Adipose tissue (tissue), 3 donors: ENCODE results near the gene IL10RB. TPM values are rescaled to one million over a fixed set of nuclear protein-coding genes. Genes with fewer than 3 reads are reported as not detected.
A peak's percentile ranks its signal among the peaks of the same experiment; 100 is the strongest.
"Not testable (repeated sequence)": the region's sequence is repeated elsewhere in the genome, so short reads cannot be mapped to it uniquely, and the experiment has no call there.

Experiments
- H3K27ac ChIP-seq: one replicate; pipeline ENCODE4 v1.5.1; 2013; ENCODE audit warnings: low read depth, low read length
- WGBS, 3 donors: extraction: QIAGEN DNeasy Blood & Tissue Kit; methylation state at CpG; one replicate each; pipeline ENCODE4 v1.1.7; 2013; 5-methylcytosine and 5-hydroxymethylcytosine counted together
- polyA plus RNA-seq, 3 donors: library from polyadenylated mRNA; stranded (reverse); fragments of 200-250 nt; gene quantifications; one replicate each; pipeline ENCODE4 v1.2.3, GENCODE V29; 2013
- donor health status: healthy with polysubstance abuse.
- donor health status: Bipolar disorder and iron deficiency.
- donor health status: healthy.

IL10RB gene
- polyA plus RNA-seq, 3 donors: 22.2 to 33.3 (median 29.3) TPM

- 74 to 82% (median 75%) methylated on average over 4 of the region's 4 CpGs for WGBS, 3 donors
- H3K27ac ChIP-seq: no peak overlapping the region
These were observed 47.9 kb downstream of the IL10RB start for GRCh38 chr21:33314111-33314510.

DNA sequence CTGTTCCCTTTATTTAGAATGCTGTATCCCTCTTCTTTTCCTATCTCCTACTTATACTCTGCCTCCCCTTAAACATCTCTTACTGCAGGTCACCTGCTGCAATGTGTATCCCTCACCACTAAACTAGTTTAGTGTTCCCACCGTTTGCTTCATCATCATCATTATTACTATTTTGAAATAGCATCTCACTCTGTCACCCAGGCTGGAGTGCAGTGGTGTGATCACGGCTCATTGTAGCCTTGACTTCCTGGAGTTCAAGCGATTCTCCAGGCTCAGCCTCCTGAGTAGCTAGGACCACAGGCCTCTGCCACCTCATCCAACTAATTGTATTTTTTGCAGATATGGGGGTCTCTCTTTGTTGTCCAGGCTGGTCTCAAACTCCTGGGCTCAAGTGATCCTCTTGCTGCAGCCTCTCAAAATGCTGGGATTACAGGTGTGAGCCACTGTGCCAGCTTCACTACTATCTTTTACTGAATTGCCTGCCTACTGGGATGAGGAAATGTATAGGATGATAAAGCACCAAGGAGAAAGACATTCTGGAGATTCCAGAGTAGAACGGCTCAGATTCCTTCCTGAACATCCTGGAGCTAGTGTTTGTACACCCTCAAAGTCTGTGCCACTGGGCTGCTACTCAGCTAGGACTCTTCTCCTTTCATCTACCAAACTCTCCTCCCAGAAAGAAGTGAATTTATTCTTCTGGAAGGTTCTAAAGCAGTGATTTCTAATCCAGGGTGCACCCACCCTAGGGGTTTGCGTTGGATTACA is 50.0 kb downstream of the IL10RB start:
- no peak overlapping the region for H3K27ac ChIP-seq
- WGBS, 3 donors: 71 to 77% (median 75%) methylated on average over 5 of the region's 5 CpGs

- no peak overlapping the region for H3K27ac ChIP-seq
- WGBS, 3 donors: 33 to 42% (median 35%) methylated on average over 6 of the region's 6 CpGs
These were observed 51.0 kb downstream of the IL10RB start for GRCh38 chr21:33317145-33317544.

DNA sequence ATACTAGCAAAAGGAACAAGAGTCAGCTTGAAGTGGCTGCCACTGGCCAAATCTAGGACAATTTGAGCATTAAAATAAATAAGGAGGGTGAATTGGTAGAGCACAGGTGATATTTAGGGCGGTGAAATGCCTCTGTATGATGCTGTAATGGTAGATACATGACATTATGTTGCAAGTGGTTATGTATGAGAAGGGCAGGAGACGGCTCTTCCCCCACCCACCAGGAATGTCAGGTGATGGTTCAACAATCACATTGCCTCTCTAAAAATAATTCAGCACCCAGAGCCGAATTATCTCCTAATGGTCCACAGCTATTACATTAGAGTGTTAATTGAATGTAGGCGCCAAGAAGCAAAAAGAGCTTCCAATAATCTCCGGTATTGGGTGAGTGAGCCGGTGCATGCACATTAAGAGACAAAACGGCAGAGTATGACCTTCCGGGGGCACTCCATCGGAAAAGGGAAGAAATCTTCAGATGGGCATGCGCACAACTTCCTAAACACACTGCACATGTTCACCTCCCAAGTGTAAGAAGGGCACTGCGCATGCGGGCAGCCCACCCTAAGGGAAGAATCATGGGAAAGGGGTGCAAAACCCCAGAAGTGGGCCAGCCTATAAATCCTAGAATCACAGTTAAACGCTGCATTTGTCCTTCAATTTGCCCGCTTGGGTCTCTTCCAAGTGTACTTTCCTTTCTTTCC is 51.8 kb downstream of the IL10RB start:
- 87 to 88% (median 88%) methylated on average over 14 of the region's 14 CpGs for WGBS, 3 donors

GRCh38 chr21:33321005-33321404 is 54.8 kb downstream of the IL10RB start:
- H3K27ac ChIP-seq: not testable (repeated sequence)

More for the DNA sequence above, 51.8 kb downstream of the IL10RB start:
- no peak overlapping the region for H3K27ac ChIP-seq

DNA sequence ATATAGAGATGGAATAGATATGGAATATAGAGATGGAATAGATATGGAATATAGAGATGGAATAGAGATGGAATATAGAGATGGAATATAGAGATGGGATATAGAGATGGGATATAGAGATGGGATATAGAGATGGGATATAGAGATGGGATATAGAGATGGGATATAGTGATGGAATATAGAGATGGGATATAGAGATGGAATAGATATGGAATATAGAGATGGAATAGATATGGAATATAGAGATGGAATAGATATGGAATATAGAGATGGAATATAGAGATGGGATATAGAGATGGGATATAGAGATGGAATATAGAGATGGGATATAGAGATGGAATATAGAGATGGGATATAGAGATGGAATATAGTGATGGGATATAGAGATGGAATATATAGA is 57.4 kb downstream of the IL10RB start:
- H3K27ac ChIP-seq: not testable (repeated sequence)

More at GRCh38 chr21:33321005-33321404, 54.8 kb downstream of the IL10RB start:
- 80 to 92% (median 84%) methylated on average over 17 of the region's 17 CpGs for WGBS, 3 donors

DNA sequence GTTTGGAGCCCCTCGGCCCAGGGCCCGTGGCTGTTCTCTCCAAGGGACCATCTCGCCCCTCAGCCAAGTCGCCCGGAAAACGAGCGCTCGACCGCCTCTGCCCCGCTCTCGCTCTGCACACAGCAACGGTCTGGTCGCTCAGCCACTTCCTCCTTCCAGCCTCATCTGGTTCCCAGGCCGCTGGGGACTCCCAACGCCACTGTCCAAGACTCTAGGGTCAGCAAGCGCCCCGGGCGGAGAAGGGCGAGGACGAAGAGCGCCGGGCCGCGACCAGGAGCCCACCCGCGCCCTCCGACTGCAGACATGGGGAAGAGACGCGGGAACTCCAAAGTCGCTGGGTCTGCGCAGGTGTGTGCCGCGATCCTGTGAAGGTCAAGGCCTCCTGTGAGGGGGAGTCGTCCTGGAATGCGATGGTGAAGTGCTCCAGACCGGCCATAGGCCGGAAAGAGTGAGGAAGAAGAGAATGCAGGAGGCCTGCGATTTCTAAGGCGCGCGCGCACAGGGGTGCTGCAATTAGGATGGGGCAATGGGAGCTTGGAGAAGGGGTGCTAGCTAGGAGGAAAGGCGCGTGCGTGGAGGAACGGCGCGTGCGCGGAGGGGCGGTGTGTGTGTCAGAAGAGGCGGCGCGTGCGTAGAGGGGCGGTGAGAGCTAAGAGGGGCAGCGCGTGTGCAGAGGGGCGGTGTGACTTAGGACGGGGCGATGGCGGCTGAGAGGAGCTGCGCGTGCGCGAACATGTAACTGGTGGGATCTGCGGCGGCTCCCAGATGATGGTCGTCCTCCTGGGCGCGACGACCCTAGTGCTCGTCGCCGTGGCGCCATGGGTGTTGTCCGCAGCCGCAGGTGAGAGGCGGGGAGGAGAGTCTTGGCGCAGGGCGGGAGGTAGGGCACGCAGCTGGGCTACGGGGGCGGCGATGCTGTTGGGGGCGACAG is 58.4 kb downstream of the IL10RB start, which contains the start of gene IFNAR1:
Gene IFNAR1, plus strand, starts transcription at position 680 of the 931 bp plus-strand sequence. Its CDS starts 86 bp downstream, at position 766.
- peak within 1 kb of the TSS; percentile 94 for H3K27ac ChIP-seq
- 0 to 1% (median 0%) methylated on average over 78 to 86 of the region's 86 CpGs for WGBS, 3 donors

DNA sequence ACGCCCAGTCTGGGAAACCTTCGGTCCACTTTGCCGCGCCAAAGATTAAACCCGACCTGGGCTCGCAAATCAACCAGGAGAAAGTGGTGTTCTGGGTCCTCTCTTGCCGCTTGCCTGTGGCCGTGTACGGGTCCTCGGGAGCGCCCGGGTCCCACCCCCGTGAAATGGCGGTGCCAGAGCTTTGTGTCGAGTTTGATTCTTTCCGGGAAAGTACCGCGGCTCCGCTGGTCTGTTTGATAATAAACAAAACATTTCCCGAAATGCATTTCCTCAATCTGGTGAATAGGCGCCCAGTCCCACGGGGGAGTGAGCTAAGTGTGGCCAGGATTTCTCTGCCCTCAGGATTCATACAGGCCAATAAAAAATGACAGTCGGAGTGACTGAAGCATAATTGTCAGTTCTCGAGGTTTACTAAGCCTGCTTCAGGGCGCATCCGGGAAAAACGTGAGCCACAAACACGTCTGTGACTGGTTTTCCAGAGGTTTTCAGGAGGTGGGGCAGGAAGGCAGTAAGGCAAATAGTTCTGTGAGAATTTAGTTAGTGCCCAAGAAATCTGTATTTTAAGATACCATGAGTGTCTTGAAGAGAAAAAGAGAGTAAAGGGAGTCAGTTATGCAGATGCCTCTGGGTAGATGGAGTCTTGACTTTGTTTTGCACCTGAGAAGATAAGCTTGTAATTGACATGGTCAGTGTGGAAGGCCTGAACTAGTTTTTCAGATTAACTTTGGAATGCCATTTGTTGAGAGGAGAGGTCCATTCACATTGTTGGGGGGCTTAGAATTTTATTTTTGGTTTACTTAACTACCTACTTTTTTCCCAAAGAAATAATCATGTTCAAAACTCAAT is 59.3 kb downstream of the IL10RB start:
- WGBS, 3 donors: 0% methylated on average over 25 to 28 of the region's 28 CpGs
- peak overlapping the region; percentile 94 for H3K27ac ChIP-seq

- 88% methylated on average over 3 of the region's 3 CpGs for WGBS, 3 donors
- H3K27ac ChIP-seq: no peak overlapping the region
These were observed 61.2 kb downstream of the IL10RB start for GRCh38 chr21:33327326-33327725.

DNA sequence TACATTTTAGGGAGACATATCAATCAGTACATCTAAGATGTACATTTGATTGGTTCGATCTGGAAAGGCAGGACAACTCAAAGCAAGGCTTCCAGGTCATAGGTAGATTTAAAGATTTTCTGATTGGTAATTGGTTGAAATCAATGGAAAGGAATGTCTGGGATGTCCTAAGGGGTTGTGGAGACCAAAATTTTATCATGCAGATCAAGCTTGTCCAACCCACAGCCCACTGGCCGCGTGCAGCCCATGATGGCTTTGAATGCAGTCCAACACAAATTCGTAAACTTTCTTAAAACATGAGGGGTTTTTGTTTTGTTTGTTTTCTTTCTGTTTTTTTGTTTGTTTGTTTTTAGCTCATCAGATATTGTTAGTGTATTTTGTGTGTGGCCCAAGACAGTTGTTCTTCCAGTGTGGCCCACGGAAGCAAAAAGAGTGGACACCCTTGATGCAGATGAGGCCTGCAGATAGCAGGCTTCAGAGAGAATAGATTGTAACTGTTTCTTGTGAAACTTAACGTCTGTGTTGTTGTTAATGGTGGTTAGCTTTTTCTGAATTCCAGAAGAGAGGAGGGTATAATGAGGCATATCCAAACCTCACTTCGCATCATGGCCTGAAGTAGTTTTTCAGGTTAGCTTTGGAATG is 61.7 kb downstream of the IL10RB start:
- WGBS, 3 donors: 92 to 96% (median 93%) methylated on average over 7 of the region's 7 CpGs

GRCh38 chr21:33330726-33331125 is 64.6 kb downstream of the IL10RB start:
- peak overlapping the region; percentile 17 for H3K27ac ChIP-seq
- whole genome bisulfite sequencing, 3 donors: 85 to 97% (median 92%) methylated on average over 3 of the region's 3 CpGs

More for the DNA sequence above, 61.7 kb downstream of the IL10RB start:
- H3K27ac ChIP-seq: no peak overlapping the region

GRCh38 chr21:33332143-33332542 is 66.0 kb downstream of the IL10RB start:
- 86 to 98% (median 90%) methylated on average over 1 of the region's 1 CpG for WGBS, 3 donors

GRCh38 chr21:33334191-33334590 is 68.0 kb downstream of the IL10RB start:
- no peak overlapping the region for H3K27ac ChIP-seq
- WGBS, 3 donors: 73 to 89% (median 74%) methylated on average over 4 of the region's 4 CpGs

More at GRCh38 chr21:33332143-33332542, 66.0 kb downstream of the IL10RB start:
- H3K27ac ChIP-seq: no peak overlapping the region

DNA sequence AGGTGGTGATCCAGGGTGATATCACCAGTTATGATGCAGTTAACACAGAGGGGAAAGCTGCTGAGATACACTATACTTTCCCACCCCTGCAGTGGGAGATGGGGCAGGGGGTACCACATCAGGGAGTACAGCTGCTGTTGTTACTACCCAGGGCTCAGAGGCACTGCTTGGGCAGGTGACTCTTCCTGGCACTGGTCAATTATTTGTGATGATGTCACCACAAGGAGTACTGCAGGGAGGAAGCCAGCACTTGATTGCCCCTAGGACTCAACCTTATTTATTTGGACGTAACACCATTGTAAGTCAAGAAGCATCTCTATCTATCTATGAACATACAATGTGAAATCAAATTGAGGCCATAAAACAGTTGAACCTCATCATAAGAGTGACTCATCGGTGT is 68.7 kb downstream of the IL10RB start:
- 86 to 94% (median 90%) methylated on average over 2 of the region's 2 CpGs for WGBS, 3 donors
- H3K27ac ChIP-seq: no peak overlapping the region

DNA sequence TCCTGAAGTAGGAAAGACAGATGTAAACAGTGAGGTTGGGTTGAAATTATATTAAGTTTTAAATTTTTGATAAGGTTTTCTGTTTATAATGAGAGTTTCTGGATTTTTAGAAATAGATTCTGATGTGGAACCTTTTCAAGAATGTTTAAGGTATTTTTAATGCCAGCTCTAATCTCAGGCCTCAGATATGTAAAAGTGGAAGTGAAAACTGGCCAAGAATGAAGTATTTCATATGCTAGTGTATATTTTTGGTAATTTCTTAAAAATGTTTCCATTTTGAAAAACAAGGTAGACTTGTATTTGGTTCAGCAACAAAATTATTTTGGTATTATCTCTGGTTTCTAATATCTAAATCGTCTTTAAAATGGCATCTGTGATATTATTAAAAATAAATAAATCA is 73.0 kb downstream of the IL10RB start:
- H3K27ac ChIP-seq: no peak overlapping the region
- 86 to 94% (median 93%) methylated on average over 1 of the region's 1 CpG for WGBS, 3 donors

DNA sequence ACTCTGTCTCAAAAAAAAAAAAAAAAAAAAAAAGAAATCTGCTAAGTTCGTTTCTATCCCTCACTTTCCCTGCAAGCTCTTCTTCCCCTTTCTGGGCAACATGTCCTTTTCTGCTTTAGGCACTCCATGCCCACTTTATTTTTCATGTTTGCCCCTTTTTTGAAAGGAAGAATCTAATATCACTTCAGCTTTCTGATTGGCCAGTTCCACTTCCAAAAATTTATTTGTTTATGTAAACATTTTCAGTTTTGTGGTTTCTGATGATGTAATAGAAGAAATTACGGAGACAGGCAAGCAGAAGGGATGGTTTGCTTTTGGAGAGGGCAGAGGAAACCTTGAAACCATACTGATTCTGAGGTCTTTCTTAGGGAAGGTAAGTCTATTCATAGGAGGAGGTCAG is 73.8 kb downstream of the IL10RB start:
- WGBS, 3 donors: 29 to 58% (median 31%) methylated on average over 2 of the region's 2 CpGs
- no peak overlapping the region for H3K27ac ChIP-seq

GRCh38 chr21:33345751-33346238 is 79.6 kb downstream of the IL10RB start:
- WGBS, 3 donors: 96% methylated on average over 5 of the region's 5 CpGs
- H3K27ac ChIP-seq: no peak overlapping the region
